NT2/D1 (cell line): ENCODE data around the gene YPEL1.

Experiments used
- SUZ12 ChIP-seq: IDR thresholded peaks from 2 replicates; pipeline ENCODE4 v1.6.1; 2011; ENCODE audit not compliant: insufficient read length, insufficient read depth; ENCODE audit errors: extremely low read depth
- YY1 ChIP-seq: IDR thresholded peaks from 2 replicates; pipeline ENCODE4 v1.6.1; 2011; ENCODE audit not compliant: insufficient read length, insufficient read depth
- ZNF274 ChIP-seq: IDR thresholded peaks from 2 replicates; pipeline ENCODE4 v1.6.1; 2011; ENCODE audit warnings: mild to moderate bottlenecking, low read depth, low read length

- TF ChIP-seq YY1 (no peak), ZNF274 (no peak), SUZ12 (no peak)
Measured at GRCh38 chr22:21759093-21759492, 23.5 kb upstream of the YPEL1 start.
